SK-N-DZ (cell line): ENCODE measurements around the gene TRIM62.
"Not testable (repeated sequence)": the region's sequence is repeated elsewhere in the genome, so short reads cannot be mapped to it uniquely, and the experiment has no call there.

Source experiments
- DNase-seq: peaks from one replicate; pipeline ENCODE4 v3.0.0-alpha.2; 2015; ENCODE audit warnings: low spot score

Gene TRIM62

DNA sequence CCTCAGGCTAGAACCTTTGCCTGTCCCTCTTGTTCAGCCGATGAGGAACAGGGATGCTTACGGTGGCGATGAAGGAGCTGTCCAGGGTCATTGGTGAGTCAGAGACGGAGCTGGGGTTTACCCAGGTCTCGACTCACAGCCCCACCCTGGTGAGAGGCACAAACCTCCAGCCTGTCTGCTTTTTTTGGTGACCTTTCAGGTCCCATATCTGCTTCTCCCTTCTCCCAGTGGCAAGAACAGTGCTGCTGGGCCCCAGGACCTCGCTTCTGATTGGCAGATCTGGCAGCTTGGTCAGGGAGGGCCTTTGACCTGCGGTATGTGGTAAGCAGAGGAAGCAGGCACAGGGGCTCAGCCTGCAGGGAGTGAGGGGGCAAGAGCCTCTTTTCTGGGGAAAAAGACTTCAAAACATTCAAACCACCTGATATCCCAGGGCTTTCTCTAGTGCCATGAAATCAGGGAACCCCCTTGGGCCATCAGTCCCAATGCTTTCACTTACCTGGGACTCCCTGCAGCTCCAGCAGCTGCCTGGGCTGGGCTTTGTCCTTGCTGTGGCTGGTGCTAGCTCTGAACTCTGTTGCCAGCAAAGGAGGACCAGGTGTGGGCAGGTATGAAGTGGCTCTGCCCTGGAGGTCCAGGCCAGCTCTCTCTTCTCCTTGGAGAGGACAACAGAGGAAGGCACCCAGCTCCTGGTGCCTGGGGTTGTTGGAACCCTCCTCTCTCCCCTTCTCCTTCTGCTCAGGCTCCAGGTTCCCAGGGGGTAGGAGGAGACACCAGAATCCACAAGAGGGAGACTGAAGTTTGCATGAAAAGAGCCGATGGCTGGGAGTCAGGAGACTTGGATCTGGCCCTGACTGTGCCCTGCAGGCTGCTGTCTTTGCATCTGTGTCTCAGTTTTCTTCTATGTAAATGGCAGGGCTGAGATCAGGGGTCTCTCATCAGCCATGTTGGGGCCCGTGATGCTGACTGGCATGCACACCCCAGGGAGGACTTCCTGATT is 41.4 kb downstream of the TRIM62 start:
- DNase-seq = no peak

DNA sequence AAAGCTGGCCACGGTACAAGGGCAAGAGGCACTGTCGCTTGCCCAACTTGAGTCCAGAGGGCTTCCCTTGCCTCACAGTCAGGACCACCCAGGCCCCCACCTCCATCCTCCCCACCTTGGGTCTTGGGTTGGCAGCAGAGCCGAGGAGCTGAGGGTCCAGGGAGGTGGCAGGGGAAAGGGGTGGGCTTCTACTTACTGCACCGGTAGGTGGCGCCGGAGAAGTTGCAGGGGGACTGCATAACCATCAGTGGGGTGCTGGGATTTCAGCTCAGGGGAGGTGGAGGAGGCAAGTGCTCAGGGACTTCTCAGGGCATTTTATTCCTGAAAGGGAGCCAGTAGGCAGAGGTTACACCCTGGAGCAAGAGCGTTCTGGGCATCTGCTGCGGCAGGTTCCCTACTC is 44.0 kb downstream of the TRIM62 start:
- DNase-seq = peak; percentile 40

DNA sequence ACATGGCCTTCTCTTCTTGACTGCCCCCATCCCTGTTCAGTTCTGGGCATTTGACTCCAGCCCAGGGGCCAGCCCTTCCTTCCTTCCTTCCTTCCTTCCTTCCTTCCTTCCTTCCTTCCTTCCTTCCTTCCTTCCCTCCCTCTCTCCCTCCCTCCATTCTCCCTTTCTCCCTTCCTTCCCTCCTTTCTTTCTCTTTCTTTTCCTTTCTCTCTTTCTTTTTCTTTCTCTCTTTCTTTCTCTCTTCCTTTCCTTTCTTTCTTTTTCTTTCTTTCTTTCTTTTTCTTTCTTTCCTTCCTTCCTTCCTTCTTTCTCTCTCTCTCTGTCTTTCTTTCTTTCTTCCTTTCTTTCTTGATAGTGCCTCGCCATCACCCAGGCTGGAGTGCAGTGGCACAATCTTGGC is 45.8 kb downstream of the TRIM62 start:
- not testable (repeated sequence) for DNase-seq

DNA sequence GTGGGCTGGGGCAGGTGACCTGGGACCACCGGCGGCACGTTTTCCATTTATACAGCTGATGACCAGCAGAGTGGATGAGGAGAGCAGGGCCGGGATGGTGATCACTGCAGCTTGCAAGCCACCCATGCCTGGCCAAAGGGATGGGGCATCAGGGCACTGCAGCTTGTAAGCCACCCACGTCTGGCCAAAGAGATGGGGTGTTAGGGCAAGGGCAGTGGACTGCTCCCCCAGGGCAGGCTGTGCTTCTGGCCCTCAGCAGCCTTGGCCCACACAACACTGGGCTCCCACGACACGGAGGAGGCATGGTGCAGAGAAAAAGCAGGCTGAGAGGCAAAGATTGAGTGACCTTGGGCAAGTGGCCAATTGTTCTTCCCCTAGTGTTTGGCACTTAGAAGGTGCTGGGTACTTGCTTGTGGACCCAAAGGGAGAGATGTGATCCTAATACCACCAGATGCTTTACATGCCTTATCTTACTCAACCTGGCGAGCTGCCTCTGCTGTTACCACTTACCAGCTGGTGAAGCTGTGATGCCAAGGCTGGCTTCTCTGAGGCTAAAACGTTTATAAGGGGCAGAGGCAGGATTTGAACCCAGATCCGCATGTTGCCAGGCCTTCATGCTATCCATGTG is 48.3 kb downstream of the TRIM62 start:
- DNase-seq = no peak

DNA sequence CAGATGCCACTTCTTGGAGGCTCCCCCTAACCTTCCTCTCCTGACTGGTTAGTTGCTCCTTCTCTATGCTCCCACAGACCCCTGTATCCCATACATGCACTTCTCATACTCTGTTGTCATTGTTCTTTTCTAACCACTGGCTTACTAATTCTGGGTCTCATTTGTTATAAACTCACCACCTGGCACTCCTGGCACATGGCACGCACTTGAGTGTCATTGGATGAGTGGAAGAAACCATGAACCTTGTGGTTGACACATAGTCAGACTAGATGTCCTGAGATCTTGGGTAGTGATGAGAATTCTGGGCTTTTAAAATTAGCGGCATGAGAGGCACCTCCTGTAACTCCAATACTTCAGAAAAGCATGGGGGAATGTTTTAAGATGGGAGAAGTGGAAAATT is 49.3 kb downstream of the TRIM62 start:
- no peak for DNase-seq

- no peak for DNase-seq
Observed at GRCh38 chr1:33131191-33131590, 50.7 kb downstream of the TRIM62 start.

DNA sequence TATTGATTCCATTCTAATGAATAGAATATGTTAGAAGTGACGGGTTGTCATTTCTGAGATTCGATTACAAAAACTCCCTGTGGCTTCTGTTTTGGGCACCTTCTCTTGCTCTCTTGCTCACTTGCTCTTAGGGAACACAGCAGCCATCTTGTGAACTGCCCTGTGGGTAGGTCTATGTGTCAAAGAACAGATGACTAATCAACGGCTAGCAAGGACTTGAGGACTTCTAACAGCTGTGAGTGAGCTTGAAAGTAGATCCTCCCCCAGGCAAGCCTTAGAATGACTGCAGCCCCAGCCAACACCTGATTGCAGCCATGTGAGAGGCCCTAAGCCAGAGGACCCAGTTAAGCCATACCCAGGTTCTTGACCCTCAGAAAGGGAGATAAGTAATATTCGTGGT is 51.5 kb downstream of the TRIM62 start:
- no peak for DNase-seq

- no peak for DNase-seq
Observed at GRCh38 chr1:33128781-33129180, 53.1 kb downstream of the TRIM62 start.

DNA sequence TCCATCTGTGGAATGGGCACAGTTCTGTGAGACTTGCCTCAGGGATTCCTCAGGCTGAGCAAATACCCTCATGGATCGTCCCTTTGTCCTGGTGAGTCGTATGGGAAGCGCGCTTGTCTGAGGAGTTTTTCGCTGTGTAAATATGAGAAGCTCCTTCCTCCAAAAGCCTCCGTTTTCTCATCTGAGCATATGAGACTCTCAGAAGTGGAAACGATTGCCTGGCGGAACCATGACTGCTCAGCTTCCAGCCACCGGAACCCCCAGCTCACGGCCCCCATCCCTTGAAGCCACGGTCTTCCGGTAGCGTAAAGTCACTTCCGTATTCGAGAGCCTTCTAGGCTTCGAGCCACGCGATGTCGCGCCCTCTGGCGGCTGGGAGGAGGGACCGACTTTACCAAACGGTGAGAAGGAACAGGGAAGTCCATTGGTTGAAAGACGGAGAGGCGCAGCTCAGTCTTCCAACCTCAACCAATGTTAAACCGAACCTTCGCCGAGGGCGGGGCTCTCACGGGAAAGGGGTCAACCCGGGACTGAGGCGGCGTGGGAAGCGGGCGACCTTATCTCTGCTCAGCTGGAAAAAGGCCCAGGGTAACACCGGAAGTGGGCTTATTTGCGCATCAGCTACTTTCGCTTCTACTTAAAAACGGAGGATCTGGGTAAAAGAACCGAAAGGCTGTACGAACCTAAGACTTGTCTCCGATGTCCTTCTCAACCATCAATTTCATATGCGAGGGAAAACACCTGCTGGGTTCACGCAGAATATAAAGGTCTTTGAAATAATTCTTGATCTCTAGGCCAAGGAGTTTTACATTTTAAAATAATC is 54.6 kb downstream of the TRIM62 start:
- peak; percentile 99 for DNase-seq

DNA sequence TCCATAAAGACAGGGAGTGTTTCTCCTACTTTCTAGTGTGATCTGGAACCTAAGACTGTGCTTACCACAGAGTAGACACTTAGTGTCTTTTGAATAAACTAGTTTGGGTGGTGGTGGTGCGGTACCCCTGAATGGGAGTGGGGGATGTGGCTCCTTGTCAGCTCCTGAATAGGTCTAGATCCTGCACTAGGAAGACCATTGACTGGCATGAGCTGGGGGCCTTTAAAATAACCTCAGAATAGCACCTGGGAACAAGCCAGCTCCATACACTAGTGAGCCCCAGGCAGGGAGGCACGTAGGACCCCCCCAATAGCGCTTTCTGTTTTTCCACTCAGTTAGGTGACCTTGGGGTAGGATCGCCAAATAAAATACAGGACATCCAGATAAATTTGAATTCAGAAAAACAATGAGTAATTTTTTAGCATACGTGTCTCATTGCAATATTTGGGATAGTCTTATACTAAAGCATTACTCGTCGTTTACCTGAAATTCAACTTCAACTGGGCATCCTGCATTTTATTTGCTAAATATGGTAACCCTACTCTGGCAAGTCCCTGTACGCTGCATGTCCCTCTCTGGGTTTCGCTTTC is 55.3 kb downstream of the TRIM62 start:
- no peak for DNase-seq

DNA sequence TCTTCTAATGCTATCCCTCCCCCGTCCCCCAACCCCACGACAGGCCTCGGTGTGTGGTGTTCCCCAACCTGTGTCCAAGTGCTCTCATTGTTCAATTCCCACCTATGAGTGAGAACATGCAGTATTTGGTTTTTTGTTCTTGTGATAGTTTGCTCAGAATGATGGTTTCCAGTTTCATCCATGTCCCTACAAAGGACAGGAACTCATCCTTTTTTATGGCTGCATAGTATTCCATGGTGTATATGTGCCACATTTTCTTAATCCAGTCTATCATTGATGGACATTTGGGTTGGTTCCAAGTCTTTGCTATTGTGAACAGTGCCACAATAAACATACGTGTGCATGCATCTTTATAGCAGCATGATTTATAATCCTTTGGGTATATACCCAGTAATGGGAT is 57.2 kb downstream of the TRIM62 start:
- DNase-seq = not testable (repeated sequence)

- no peak for DNase-seq
Observed at GRCh38 chr1:33123266-33123665, 58.6 kb downstream of the TRIM62 start.

DNA sequence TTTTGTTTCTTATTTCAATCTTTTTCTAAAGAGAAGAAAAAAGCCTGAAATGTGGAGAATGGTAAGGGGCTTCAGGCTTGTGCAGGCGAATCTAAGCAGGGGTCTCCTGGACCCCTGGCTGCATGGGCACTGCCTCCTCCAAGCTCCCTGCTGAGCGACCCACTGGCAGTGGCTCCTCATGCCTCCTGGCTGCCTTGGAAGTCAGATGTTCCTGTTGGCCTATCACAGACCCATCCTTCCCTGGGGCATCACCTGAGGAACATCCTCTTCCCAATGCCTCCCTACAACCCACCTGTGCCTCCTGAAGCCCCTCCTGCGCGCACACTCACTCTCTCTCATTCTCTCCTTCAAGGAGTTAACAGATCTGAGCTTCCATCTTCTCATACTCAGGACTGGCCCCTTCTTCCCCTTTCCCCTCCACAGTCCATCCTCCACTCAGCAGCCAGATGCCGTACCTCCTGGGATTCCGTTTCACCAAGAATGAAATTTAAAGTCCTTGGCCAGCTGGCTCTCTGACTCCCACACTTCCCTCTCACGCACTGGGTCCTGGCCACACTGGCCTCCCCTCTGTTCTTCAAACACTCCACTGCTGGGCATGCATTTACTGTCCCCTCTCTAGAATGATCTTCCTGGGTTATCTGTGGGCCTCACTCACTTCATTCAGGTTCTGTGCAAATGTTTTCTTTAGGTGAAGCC is 59.2 kb downstream of the TRIM62 start:
- DNase-seq = no peak

GRCh38 chr1:33121728-33122127 is 60.1 kb downstream of the TRIM62 start:
- no peak for DNase-seq

GRCh38 chr1:33120436-33121231 is 61.2 kb downstream of the TRIM62 start:
- DNase-seq = peak; percentile 67

DNA sequence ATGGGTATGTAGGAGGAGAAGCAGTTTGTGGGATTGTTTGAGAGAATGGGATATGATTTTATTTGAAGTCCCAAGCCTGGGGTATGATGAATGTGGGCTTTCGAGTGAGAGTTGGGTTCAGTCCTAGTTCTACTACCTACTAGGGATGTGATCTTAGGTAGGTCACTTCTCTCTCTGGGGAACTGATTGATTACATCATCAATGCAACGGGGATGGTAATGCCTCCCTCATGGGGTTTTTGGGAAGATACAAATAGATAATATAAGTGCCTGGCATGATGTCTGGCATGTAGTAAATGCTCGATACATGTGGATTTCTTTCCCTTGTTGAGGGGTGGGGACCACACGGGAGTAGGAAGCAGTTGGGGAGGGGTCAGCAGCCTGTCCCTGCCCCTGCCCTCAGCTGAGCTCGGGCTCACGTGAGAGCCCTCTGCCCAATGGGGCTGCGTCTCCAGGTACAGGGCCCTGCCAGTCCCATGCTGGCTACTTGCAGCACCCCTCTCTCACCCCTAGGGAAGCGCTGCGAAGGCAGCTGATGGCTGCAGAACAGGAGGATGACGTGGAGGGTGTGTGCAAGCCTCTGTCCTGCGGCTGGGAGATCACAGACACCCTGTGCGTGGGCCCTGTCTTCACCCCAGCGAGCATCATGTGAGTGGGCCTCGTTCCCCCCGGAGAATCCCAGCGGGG is 62.2 kb downstream of the TRIM62 start:
- DNase-seq = peak; percentile 80

- DNase-seq = no peak
Observed at GRCh38 chr1:33119050-33119449, 62.8 kb downstream of the TRIM62 start.

DNA sequence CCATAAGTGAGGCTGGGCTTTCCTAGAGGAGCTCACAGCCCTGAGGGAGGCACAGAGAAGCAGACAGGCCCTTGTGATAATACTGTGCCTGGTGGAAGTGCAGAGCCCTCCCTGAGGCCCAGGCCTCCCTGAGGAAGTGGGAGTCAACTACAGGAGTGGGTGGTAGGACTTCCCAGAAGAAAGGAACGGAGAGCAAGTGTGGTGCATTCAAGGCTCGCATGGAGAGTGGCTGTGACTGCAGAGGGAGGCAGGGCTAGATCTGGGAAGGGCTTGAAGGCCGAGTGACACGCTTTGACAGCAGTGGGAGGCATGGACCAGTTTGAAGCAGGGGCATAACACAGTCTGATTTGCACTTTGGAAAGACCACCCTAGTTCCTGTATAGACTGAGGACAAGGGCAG is 63.6 kb downstream of the TRIM62 start:
- no peak for DNase-seq

GRCh38 chr1:33117440-33118085 is 64.3 kb downstream of the TRIM62 start:
- DNase-seq = no peak
